Measurements from ENCODE around the gene TSPAN9.

TSPAN9 gene

DNA sequence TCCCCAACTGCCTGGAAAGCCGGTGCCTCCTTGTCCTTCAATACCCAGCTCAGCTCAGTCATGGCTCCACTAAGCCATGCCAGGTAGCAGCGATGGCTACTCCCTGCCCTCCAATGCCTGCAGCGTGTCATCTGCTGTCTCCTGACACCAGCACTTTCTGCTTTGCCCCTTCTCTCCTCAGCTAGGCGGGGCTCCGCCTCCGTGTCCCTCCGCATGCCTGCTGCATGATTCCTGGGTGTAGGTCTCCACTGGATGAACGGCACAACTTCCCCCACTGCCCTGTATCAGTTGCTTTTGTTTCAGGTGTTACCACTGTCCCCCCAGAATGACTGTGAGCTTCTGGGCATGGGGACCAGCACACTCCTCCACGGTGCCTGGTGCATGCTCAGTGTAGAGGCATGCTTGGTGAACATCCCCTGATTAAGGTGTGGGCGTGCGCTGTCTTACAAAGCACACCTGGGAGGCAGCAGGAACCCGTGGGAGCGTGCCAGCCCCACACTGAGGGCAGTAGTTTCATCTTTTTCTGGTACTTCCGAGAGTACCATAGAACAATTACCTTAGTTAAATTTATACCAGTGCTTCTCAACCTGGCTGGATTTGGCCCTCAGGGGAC, 234.4 kb downstream of the TSPAN9 start:
- H3K27ac ChIP-seq: no peak overlapping the region
- no peak for DNase-seq
- TF ChIP-seq, protein P1, sequence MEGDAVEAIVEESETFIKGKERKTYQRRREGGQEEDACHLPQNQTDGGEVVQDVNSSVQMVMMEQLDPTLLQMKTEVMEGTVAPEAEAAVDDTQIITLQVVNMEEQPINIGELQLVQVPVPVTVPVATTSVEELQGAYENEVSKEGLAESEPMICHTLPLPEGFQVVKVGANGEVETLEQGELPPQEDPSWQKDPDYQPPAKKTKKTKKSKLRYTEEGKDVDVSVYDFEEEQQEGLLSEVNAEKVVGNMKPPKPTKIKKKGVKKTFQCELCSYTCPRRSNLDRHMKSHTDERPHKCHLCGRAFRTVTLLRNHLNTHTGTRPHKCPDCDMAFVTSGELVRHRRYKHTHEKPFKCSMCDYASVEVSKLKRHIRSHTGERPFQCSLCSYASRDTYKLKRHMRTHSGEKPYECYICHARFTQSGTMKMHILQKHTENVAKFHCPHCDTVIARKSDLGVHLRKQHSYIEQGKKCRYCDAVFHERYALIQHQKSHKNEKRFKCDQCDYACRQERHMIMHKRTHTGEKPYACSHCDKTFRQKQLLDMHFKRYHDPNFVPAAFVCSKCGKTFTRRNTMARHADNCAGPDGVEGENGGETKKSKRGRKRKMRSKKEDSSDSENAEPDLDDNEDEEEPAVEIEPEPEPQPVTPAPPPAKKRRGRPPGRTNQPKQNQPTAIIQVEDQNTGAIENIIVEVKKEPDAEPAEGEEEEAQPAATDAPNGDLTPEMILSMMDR (IDR thresholded peaks at IDR 0.05; ENCODE audit: low read depth, low read length): no peak
- no peaks in the 10 kb centered on the region; the same call in none of the 2 replicates for H3K36me3 ChIP-seq
- no peak overlapping the region for H3K4me3 ChIP-seq (ENCODE audit: low read depth, low read length)
- H3K9me3 ChIP-seq (ENCODE audit: severe bottlenecking): no peaks in the 10 kb centered on the region
- no peaks in the 10 kb centered on the region for H3K27me3 ChIP-seq (ENCODE audit: insufficient read depth, low read depth, severe bottlenecking)

DNA sequence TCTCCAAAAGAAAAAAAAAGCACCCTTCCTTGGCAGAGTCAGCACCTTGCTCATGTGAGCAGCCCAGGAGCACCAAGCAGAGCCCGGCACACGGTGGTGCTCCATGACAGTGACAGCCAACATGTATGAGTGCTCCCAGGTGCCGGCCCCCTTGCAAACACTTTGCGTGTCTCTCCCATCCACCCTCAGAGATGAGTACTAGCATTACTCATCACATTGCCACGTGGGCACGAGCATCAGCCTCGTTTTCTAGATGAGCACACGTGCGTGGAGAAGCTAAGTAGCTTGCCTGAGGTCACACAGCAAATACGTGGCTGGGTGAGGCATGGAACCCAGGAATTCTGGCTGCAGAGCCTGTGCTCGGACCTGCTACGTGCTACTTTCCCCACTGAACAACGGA, 235.9 kb downstream of the TSPAN9 start:
- H3K36me3 ChIP-seq: no peaks in the 10 kb centered on the region; the same call in 1 of the 2 replicates
- H3K9me3 ChIP-seq (ENCODE audit: severe bottlenecking): no peaks in the 10 kb centered on the region
- H3K27me3 ChIP-seq (ENCODE audit: insufficient read depth, low read depth, severe bottlenecking): no peaks in the 10 kb centered on the region
- H3K4me3 ChIP-seq (ENCODE audit: low read depth, low read length): no peak overlapping the region
- no peak overlapping the region for H3K27ac ChIP-seq
- DNase-seq: no peak
- TF ChIP-seq, protein P1 (IDR thresholded peaks at IDR 0.05; ENCODE audit: low read depth, low read length): no peak

DNA sequence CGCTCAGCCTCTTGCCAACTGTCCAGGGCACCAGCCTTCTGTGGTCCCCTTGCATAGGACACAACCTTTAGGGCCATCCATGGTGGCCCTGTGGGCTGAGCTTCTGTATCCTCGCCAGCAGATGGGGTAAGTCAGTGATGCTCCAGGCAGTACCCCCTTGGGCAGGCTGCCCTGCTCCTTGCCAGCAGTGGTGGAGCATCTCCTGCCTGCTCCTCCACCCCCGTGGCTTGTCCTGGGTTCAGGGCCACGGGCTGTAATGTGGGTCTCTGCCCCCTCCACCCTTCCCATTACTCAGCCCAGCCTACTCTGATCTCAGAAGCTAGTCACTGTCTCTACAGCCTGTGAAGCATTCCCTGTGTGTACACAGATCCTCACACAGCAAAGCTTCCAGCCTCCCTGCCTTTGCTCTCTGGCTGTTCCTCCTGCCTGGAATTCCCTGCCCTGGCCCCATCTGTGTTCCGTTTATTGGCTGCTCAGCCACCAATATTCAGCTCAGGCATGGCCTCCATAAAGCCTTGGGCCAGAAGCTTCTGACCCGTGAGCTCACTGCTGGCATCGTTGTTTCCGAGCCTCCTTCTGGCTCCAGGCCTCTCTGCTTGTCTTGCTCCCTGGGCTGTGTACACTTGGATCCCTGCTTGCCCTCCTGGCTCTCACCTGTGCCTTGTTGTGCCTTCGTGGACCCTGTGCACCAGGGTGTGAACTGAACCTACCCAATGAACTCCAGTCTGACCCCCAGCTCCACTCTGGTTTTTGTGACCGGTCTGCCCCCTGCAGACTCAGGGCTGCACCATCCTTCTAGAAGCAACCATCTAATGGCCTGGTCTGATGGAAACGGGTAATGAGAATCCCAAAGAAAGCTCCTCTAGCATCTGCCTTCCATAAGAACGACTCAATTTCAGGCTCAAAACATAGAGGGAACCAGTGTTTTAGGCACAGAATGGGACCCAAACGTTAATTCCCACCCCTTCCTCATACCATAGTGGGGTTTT, 236.8 kb downstream of the TSPAN9 start:
- Histone ChIP-seq H3K36me3 (no peaks in the 10 kb centered on the region; the same call in 1 of the 2 replicates), H3K27me3 (ENCODE audit: insufficient read depth, low read depth, severe bottlenecking) (no peaks in the 10 kb centered on the region), H3K9me3 (ENCODE audit: severe bottlenecking) (no peaks in the 10 kb centered on the region), H3K27ac (no peak overlapping the region; the same call in 1 of the 2 replicates), H3K4me3 (ENCODE audit: low read depth, low read length) (no peak overlapping the region)
- DNase-seq: peak; percentile 70
- TF ChIP-seq, protein P1 (IDR thresholded peaks at IDR 0.05; ENCODE audit: low read depth, low read length): peak; percentile 85

DNA sequence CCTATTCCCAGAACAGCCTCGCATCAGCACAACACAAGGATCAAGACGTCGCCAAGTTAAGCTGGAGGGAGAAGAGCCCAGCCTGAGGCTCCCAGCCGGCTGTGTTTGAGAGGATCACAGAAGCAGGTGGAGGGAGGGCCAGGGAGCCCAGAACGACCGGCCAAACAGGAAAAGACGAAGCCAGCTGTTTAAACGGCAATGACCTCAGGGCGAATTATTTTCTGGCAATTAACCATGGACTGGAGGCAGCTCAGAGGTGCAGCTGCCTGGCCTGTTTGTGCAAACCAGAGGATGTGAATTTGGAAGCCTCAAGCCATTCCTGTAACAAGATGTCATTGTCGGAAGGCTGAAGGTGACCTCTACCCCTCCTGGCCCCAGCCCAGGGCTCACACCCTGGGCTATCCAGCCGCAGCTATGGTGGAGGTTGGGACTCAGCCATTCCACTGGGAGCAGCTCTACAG, 238.1 kb downstream of the TSPAN9 start:
- no peaks in the 10 kb centered on the region for H3K27me3 ChIP-seq (ENCODE audit: insufficient read depth, low read depth, severe bottlenecking)
- peak; percentile 83 for DNase-seq
- peak overlapping the region; percentile 24 for H3K27ac ChIP-seq
- TF ChIP-seq, protein P1 (IDR thresholded peaks at IDR 0.05; ENCODE audit: low read depth, low read length): no peak
- no peak overlapping the region for H3K4me3 ChIP-seq (ENCODE audit: low read depth, low read length)
- no peaks in the 10 kb centered on the region for H3K9me3 ChIP-seq (ENCODE audit: severe bottlenecking)
- H3K36me3 ChIP-seq: no peaks in the 10 kb centered on the region; the same call in 1 of the 2 replicates

DNA sequence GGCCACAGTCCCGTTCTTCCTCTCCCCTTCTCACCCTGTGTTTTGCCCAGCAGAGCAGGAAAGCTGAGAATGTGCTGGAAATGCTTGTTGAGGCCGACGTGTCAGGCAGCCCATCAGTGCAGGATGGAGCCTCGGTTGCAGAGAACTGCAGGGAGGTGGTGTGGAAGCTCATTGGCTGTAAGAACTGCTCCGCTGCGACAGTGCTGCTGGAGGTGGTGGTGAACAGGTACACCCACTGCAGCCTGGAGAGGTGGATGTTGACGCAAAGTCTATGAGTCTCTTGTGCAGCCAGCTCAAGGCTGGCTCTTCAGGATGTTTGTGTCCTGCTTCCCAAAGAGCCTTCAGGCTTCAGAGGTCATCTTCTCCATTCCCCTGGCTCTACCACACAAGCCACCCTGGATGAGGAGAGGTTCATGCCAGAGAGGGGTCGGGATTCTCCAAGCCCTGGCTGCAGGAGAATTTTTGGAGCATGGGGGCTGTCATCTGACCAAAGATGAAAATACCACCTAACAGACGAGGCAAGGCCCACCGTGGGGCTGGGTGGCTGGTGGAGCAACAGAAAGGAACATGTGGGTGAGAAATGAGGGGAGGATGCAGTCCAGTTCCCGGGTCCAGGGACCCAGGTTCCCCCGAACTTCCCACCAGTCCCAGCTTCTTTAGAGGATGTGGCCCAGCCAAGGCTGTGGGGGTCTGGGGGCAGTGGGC, 239.7 kb downstream of the TSPAN9 start:
- no peak overlapping the region for H3K4me3 ChIP-seq (ENCODE audit: low read depth, low read length)
- TF ChIP-seq, protein P1 (IDR thresholded peaks at IDR 0.05; ENCODE audit: low read depth, low read length): no peak
- H3K9me3 ChIP-seq (ENCODE audit: severe bottlenecking): no peaks in the 10 kb centered on the region
- H3K27ac ChIP-seq: no peak overlapping the region
- H3K36me3 ChIP-seq: no peaks in the 10 kb centered on the region; the same call in 1 of the 2 replicates
- no peak for DNase-seq
- no peaks in the 10 kb centered on the region for H3K27me3 ChIP-seq (ENCODE audit: insufficient read depth, low read depth, severe bottlenecking)

Data from WERI-Rb-1 (cell line).